Endothelial cell of umbilical vein (primary cell): ENCODE measurements around the gene HPDL. TPM values are rescaled to one million over a fixed set of nuclear protein-coding genes. Genes with fewer than 3 reads are reported as not detected.

Experiments used
- BruUV-seq: library from RNA; stranded (reverse); fragments of 400-500 nt; replicated peaks from 2 replicates; lab custom pipeline; 2021; lab: Mats Ljungman, UMichigan
- CTCF ChIA-PET: fragments of 300-600, 350-600 bp; sonication (Branson Sonifier 250); formaldehyde crosslinking; loops from one replicate; lab custom pipeline; 2021; ENCODE audit warnings: antibody characterized with exemption, inconsistent platforms; lab: Charles Lee
- POLR2A ChIA-PET: fragments of 300-600, 350-600 bp; sonication (Branson Sonifier 250); formaldehyde crosslinking; loops from one replicate; lab custom pipeline; 2021; ENCODE audit warnings: antibody characterized with exemption, inconsistent platforms; lab: Charles Lee
- DNase-seq: peaks from one replicate; pipeline ENCODE4 v3.0.0-alpha.2; 2011; ENCODE audit warnings: low read depth, low spot score
- FAIRE-seq: peaks from 2 replicates; lab custom pipeline; 2011; peaks lifted over from hg19 to GRCh38; lab: Jason Lieb, UNC
- H2AFZ ChIP-seq: 2 replicates; pipeline ENCODE4 v1.6.0; 2012; ENCODE audit warnings: low read depth, low read length, control low read depth, inconsistent platforms
- H3K27ac ChIP-seq: 2 replicates; pipeline ENCODE4 v1.5.1; 2011; ENCODE audit warnings: low read depth, mild to moderate bottlenecking, control low read depth, low read length, moderate library complexity; ENCODE audit not compliant: insufficient read depth
- H3K27me3 ChIP-seq, 2 experiments: 2 replicates each; pipeline versions ENCODE4 v1.6.0 to v1.6.1; 2011; ENCODE audit warnings: low read length in 2 of 2, mixed read lengths in 1 of 2; ENCODE audit not compliant: control insufficient read depth in 2 of 2, insufficient read depth in 2 of 2
- H3K36me3 ChIP-seq, 2 experiments: 2 replicates in 1 of 2; 3 replicates in 1 of 2; pipeline ENCODE4 v1.5.1; 2011; ENCODE audit warnings: low read length in 2 of 2, mild to moderate bottlenecking in 1 of 2, moderate library complexity in 1 of 2; ENCODE audit not compliant: control insufficient read depth in 2 of 2, insufficient read depth in 2 of 2; ENCODE audit errors: extremely low read depth in 1 of 2
- H3K4me1 ChIP-seq: 3 replicates; pipeline ENCODE4 v1.5.1; 2011; ENCODE audit warnings: mild to moderate bottlenecking, low read length; ENCODE audit not compliant: control insufficient read depth, insufficient read depth; ENCODE audit errors: extremely low read depth
- H3K4me2 ChIP-seq: 2 replicates; pipeline ENCODE4 v1.6.1; 2011; ENCODE audit warnings: low read length, control low read depth, mixed read lengths; ENCODE audit not compliant: insufficient read depth
- H3K4me3 ChIP-seq, 3 experiments: fragments of 200-600 bp in 1 of 3; sonication (generic), shearing (Covaris generic) in 1 of 3; replicated peaks in 1 of 3; 2 replicates each; pipeline ENCODE4 v1.5.1; 2011 to 2016; ENCODE audit warnings: control low read depth in 3 of 3, low read length in 3 of 3, mild to moderate bottlenecking in 2 of 3, inconsistent platforms in 1 of 3, low read depth in 1 of 3, moderate library complexity in 1 of 3; ENCODE audit not compliant: insufficient read depth in 1 of 3
- H3K79me2 ChIP-seq: 2 replicates; pipeline ENCODE4 v1.6.0; 2012; ENCODE audit warnings: low read length, inconsistent platforms; ENCODE audit not compliant: control insufficient read depth, insufficient read depth
- H3K9ac ChIP-seq: replicated peaks from 2 replicates; pipeline ENCODE3; 2011; ENCODE audit warnings: low read length, control low read depth; ENCODE audit not compliant: insufficient read depth; ENCODE audit errors: extremely low read depth
- H3K9me1 ChIP-seq: replicated peaks from 3 replicates; pipeline ENCODE4 v1.6.0; 2011; ENCODE audit warnings: mild to moderate bottlenecking, low read length; ENCODE audit not compliant: control insufficient read depth, insufficient read depth; ENCODE audit errors: extremely low read depth
- H3K9me3 ChIP-seq: replicated peaks from 2 replicates; pipeline ENCODE4 v1.5.1; 2012; ENCODE audit warnings: low read length, inconsistent platforms; ENCODE audit not compliant: control insufficient read depth, insufficient read depth
- H4K20me1 ChIP-seq: replicated peaks from 2 replicates; pipeline ENCODE3; 2011; ENCODE audit warnings: mild to moderate bottlenecking, low read length; ENCODE audit not compliant: control insufficient read depth, insufficient read depth; ENCODE audit errors: extremely low read depth
- EZH2 ChIP-seq: IDR thresholded peaks from 2 replicates; pipeline ENCODE4 v1.6.1; 2012; ENCODE audit warnings: borderline replicate concordance, low read depth, mild to moderate bottlenecking, moderate library complexity, low read length, inconsistent platforms; ENCODE audit not compliant: severe bottlenecking
- FOS ChIP-seq: IDR thresholded peaks from 2 replicates; pipeline ENCODE4 v1.6.1; 2011; ENCODE audit warnings: mild to moderate bottlenecking, low read length, moderate library complexity, borderline replicate concordance; ENCODE audit not compliant: insufficient read depth
- GATA2 ChIP-seq: IDR thresholded peaks from 2 replicates; pipeline ENCODE4 v1.7.0; 2011; ENCODE audit warnings: low read depth, mild to moderate bottlenecking, moderate library complexity, mixed read lengths, low read length; ENCODE audit not compliant: insufficient read length, insufficient read depth
- JUN ChIP-seq: IDR thresholded peaks from 2 replicates; pipeline ENCODE4 v1.6.1; 2011; ENCODE audit warnings: borderline replicate concordance, low read depth; ENCODE audit not compliant: insufficient read length, insufficient read depth
- MAX ChIP-seq: IDR thresholded peaks from 2 replicates; pipeline ENCODE4 v1.6.1; 2011; ENCODE audit not compliant: insufficient read depth, insufficient read length
- MYC ChIP-seq: IDR thresholded peaks from one replicate; pipeline ENCODE4 v1.6.1; 2011; ENCODE audit warnings: mild to moderate bottlenecking, low read depth, low read length
- POLR2A ChIP-seq: IDR thresholded peaks from 2 replicates; pipeline ENCODE4 v1.6.1; 2012; ENCODE audit warnings: low read depth, mild to moderate bottlenecking, control low read depth, low read length
- POLR2AphosphoS5 ChIP-seq: IDR thresholded peaks from 2 replicates; pipeline ENCODE4 v1.6.1; 2012; ENCODE audit warnings: low read depth, mild to moderate bottlenecking, control low read depth, low read length, moderate library complexity; ENCODE audit not compliant: insufficient read depth
- dilution Hi-C: fragments of 300-500 bp; cut with MboI; formaldehyde crosslinking; loops from one replicate; pipeline ENCODE4 v1.15.0; 2019; ENCODE audit warnings: low sequenced_read_pairs; ENCODE audit not compliant: extremely low pct_ligation_motif_present
- intact Hi-C: fragments of 100-400 bp; cut with micrococcal nuclease; formaldehyde crosslinking; loops from one replicate; pipeline ENCODE4 v1.10.0; 2022
- polyA plus RNA-seq, 4 experiments: library from polyadenylated mRNA; depleted of rRNA in 3 of 4; stranded (reverse) in 3 of 4; unstranded in 1 of 4; fragments of >200 nt; gene quantifications; 2 replicates each; pipeline versions ENCODE4 v1.2.1 to v1.2.3, GENCODE V29; 2011 to 2012; ENCODE audit warnings: missing spikeins in 1 of 4
- total RNA-seq: library from RNA; stranded (reverse); gene quantifications from 2 replicates; pipeline ENCODE4 v1.2.3, GENCODE V29; 2021
- TF ChIP-seq, protein P1 (sequence below), 2 donors: IDR thresholded peaks; 1 replicate in 1 of 2; 2 replicates in 1 of 2; pipeline ENCODE4 v1.5.1; 2011; ENCODE audit warnings: low read length in 2 of 2, mild to moderate bottlenecking in 2 of 2, moderate library complexity in 2 of 2, control low read depth in 1 of 2, inconsistent platforms in 1 of 2, low read depth in 1 of 2; ENCODE audit not compliant: insufficient read depth in 1 of 2; ENCODE audit errors: extremely low read depth in 1 of 2

Gene HPDL
- total and polyA plus RNA-seq, 2 donors (not counting 3 experiments of a cell fraction or from before 2014, with no cell fraction given): 3.4 to 5.9 TPM

GRCh38 chr1:45344499-45344898 lies 17.8 kb downstream of the HPDL start:
- H4K20me1 ChIP-seq: no peaks in the 10 kb centered on the region
- H3K27me3 ChIP-seq: no peaks in the 10 kb centered on the region
- POLR2A ChIA-PET: no interaction called here
- dilution Hi-C loops (no loop called here), intact Hi-C loops (loop anchor here (5.0 kb wide), 1 partner anchor 343 kb away; the partner anchor contains the start of genes GPBP1L1 and TMEM69)
- DNase-seq (no peak), FAIRE-seq (no peak)
- H2AFZ ChIP-seq: no peak overlapping the region
- H3K9ac ChIP-seq: no peak overlapping the region
- no peak overlapping the region for H3K4me3 ChIP-seq
- H3K4me2 ChIP-seq: no peak overlapping the region
- no peak for TF ChIP-seq JUN
- TF ChIP-seq FOS: no peak
- no peak for TF ChIP-seq EZH2
- no peak for TF ChIP-seq MAX
- TF ChIP-seq GATA2: no peak
- peaks cover 20% of the 10 kb centered on the region for H3K4me1 ChIP-seq
- no peaks in the 10 kb centered on the region for H3K9me3 ChIP-seq
- BruUV-seq: no TSS peak
- peaks cover 8 to 11% of the 10 kb centered on the region in 2 experiments for H3K36me3 ChIP-seq
- CTCF ChIA-PET: interaction anchor here (1.6 to 1.9 kb wide), 2 partner anchors 16 to 330 kb away, joined by 5 read pairs; no protein-coding TSS in a partner anchor
- peaks cover 24% of the 10 kb centered on the region for H3K79me2 ChIP-seq
- no peaks in the 10 kb centered on the region for H3K9me1 ChIP-seq
- H3K27ac ChIP-seq: no peak overlapping the region

DNA sequence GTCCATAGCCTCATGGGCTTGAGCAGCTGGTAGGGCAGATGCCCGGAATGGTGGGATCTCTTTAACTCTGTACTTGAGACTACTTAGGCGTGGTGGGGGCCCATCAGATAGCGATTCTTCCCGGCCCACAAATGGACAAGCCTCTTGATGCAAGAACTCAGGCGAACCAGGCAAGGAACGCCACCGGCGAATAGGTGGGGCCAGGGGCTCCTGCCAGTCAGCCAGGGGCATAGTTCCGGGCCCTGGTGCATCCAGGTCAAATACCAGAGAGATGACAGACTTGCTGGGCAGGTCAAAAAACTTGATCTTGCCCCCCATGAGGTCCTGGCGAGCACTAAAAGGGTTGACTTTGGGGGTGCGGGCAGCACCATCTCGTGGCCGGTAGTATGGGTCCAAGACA lies 18.3 kb downstream of the HPDL start:
- ChIA-PET CTCF (interaction anchor here (1.1 to 1.9 kb wide), 3 partner anchors 15 to 330 kb away, joined by 3 to 5 read pairs (median 5); no protein-coding TSS in a partner anchor), POLR2A (no interaction called here)
- Histone ChIP-seq H3K79me2 (peaks cover 24% of the 10 kb centered on the region), H3K27ac (no peak overlapping the region), H3K4me3 (no peak overlapping the region), H3K9ac (no peak overlapping the region), H3K9me1 (no peaks in the 10 kb centered on the region), H3K4me1 (peaks cover 20% of the 10 kb centered on the region), H3K9me3 (no peaks in the 10 kb centered on the region), H3K27me3 (no peaks in the 10 kb centered on the region), H3K36me3 (peaks cover 8 to 11% of the 10 kb centered on the region in 2 experiments), H4K20me1 (no peaks in the 10 kb centered on the region), H3K4me2 (no peak overlapping the region), H2AFZ (no peak overlapping the region)
- no TSS peak for BruUV-seq
- no peak for FAIRE-seq
- TF ChIP-seq JUN (no peak), EZH2 (no peak), MYC (no peak), POLR2AphosphoS5 (no peak), GATA2 (no peak), MAX (no peak), FOS (no peak), POLR2A (no peak)
- TF ChIP-seq, protein P1, sequence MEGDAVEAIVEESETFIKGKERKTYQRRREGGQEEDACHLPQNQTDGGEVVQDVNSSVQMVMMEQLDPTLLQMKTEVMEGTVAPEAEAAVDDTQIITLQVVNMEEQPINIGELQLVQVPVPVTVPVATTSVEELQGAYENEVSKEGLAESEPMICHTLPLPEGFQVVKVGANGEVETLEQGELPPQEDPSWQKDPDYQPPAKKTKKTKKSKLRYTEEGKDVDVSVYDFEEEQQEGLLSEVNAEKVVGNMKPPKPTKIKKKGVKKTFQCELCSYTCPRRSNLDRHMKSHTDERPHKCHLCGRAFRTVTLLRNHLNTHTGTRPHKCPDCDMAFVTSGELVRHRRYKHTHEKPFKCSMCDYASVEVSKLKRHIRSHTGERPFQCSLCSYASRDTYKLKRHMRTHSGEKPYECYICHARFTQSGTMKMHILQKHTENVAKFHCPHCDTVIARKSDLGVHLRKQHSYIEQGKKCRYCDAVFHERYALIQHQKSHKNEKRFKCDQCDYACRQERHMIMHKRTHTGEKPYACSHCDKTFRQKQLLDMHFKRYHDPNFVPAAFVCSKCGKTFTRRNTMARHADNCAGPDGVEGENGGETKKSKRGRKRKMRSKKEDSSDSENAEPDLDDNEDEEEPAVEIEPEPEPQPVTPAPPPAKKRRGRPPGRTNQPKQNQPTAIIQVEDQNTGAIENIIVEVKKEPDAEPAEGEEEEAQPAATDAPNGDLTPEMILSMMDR (IDR thresholded peaks at IDR 0.05; ENCODE audit: extremely low read depth in 1 of 2, insufficient read depth in 1 of 2, low read depth in 1 of 2, low read length in 2 of 2): no peak
- intact Hi-C loops (no loop called here), dilution Hi-C loops (no loop called here)
- DNase-seq: no peak
